ENCODE results near the gene RBM33. TPM values are rescaled to one million over a fixed set of nuclear protein-coding genes. Genes with fewer than 3 reads are reported as not detected.

Gene RBM33
- total RNA-seq, 4 donors from 2014 or later = 62.8 to 129 (median 92.8) TPM

DNA sequence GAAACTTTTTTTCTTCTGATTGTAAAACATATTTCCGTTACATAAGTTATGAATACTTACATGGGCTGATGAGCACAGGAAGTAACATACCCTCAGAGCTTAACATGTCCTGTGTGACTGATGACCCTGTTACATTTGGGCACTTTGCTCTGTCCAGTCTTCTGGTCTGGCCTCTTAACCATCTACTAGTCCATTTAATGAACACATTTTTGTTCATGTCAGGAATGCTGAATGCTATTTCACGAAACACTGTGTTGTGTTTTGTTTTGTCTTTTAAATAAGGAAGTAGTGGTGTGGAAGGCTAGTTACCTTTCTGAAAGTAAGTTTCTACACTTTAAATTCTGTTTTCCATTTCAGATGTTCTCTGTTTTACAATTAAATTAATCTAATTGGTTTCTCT lies 77.7 kb downstream of the RBM33 start:
- TF ChIP-seq EP300 (IDR thresholded peaks at IDR 0.05; ENCODE audit: low read depth) (no peak), POLR2A (IDR thresholded peaks at IDR 0.05) (no peak), POLR2AphosphoS5 (IDR thresholded peaks at IDR 0.05) (no peak)
- TF ChIP-seq, protein P1, sequence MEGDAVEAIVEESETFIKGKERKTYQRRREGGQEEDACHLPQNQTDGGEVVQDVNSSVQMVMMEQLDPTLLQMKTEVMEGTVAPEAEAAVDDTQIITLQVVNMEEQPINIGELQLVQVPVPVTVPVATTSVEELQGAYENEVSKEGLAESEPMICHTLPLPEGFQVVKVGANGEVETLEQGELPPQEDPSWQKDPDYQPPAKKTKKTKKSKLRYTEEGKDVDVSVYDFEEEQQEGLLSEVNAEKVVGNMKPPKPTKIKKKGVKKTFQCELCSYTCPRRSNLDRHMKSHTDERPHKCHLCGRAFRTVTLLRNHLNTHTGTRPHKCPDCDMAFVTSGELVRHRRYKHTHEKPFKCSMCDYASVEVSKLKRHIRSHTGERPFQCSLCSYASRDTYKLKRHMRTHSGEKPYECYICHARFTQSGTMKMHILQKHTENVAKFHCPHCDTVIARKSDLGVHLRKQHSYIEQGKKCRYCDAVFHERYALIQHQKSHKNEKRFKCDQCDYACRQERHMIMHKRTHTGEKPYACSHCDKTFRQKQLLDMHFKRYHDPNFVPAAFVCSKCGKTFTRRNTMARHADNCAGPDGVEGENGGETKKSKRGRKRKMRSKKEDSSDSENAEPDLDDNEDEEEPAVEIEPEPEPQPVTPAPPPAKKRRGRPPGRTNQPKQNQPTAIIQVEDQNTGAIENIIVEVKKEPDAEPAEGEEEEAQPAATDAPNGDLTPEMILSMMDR (IDR thresholded peaks at IDR 0.05) = no peak
- 71 to 80% methylated on average over 2 of the region's 2 CpGs for whole genome bisulfite sequencing, 2 donors (ENCODE audit: low coverage in 1 of 2)
- H3K9me3 ChIP-seq = no peaks in the 10 kb centered on the region
- H3K4me3 ChIP-seq = no peak overlapping the region
- DNase-seq = no peak
- peaks cover 0 to 2% (median 0%) of the 10 kb centered on the region in 4 donors for H3K4me1 ChIP-seq
- peaks cover 0 to 1% (median 0%) of the 10 kb centered on the region in 4 donors for H3K36me3 ChIP-seq
- no peak overlapping the region for H3K27ac ChIP-seq
- intact Hi-C loops (cut with DNase I; ENCODE audit: low total_unique reads) = no loop called here
- no peaks in the 10 kb centered on the region for H3K27me3 ChIP-seq
- in situ Hi-C loops (cut with MboI; ENCODE audit: low pct_ligation_motif_present in 1 of 4, low pct_unique_long_range_greater_than_20kb in 1 of 4, low sequenced_read_pairs in 3 of 4) = loop anchor here in 1 of 4 donors (10.0 kb wide), 1 partner anchor 117 kb away; no protein-coding TSS in a partner anchor

DNA sequence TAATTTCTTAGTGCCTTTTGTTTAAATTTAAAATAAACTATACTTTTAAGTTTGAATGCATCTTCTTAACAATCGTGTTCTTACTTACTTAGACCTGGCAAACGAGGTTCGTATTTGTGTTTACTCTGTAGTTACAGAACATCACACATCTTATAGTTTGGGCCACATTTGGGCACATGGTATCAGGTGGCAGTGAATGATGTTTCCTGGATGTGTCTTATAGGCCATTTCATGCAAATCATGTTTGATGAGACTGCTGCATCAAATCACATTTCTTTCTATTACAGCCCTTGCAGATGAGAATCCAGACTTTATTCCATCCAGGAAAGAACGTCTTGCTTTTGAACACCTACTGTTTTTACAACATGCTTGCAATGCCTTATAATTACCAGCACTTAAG lies 78.5 kb downstream of the RBM33 start:
- intact Hi-C loops (cut with DNase I; ENCODE audit: low total_unique reads) (no loop called here), in situ Hi-C loops (cut with MboI; ENCODE audit: low pct_ligation_motif_present in 1 of 4, low pct_unique_long_range_greater_than_20kb in 1 of 4, low sequenced_read_pairs in 3 of 4) (loop anchor here in 1 of 4 donors (10.0 kb wide), 1 partner anchor 118 kb away; no protein-coding TSS in a partner anchor)
- Histone ChIP-seq H3K4me1 (peaks cover 0 to 2% (median 0%) of the 10 kb centered on the region in 4 donors), H3K9me3 (no peaks in the 10 kb centered on the region), H3K4me3 (no peak overlapping the region), H3K27me3 (no peaks in the 10 kb centered on the region), H3K36me3 (peaks cover 0 to 5% (median 0%) of the 10 kb centered on the region in 4 donors), H3K27ac (no peak overlapping the region)
- 64 to 81% methylated on average over 3 to 4 of the region's 4 CpGs for WGBS, 2 donors (ENCODE audit: low coverage in 1 of 2)
- no peak for DNase-seq
- TF ChIP-seq POLR2A (IDR thresholded peaks at IDR 0.05) = no peak
- no peak for TF ChIP-seq EP300 (IDR thresholded peaks at IDR 0.05; ENCODE audit: low read depth)
- no peak for TF ChIP-seq POLR2AphosphoS5 (IDR thresholded peaks at IDR 0.05)
- TF ChIP-seq, protein P1 (IDR thresholded peaks at IDR 0.05) = no peak

DNA sequence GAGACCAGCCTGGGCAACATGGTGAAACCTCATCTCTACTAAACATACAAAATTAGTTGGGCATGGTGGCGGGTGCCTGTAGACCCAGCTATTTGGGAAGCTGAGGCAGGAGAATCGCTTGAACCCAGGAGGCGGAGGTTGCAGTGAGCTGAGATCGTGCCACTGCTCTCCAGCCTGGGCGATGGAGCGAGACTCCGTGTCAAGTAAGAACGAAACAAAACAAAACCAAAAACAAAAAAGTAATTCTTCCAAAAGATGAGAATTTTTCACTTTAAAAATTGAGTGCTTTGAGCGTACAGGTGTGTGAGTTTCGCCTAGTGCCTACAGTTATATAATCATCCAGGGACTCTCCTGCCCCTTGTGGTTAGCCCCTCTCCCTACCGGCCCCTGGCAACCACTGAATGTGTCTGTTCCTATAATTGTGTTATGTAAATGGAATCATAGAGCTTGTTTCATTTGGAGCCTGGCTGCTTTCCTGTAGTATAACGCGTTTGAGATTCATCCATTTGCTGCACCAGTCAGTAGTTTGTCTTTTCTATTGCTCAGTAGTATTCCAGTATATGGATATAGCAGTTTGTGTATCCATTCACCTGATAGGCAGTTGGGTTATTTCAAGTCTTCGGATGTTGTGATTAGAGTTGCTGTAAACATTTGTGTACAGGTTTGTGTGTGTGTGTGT lies 80.0 kb downstream of the RBM33 start:
- Histone ChIP-seq H3K4me3 (no peak overlapping the region), H3K9me3 (no peaks in the 10 kb centered on the region), H3K27ac (no peak overlapping the region), H3K4me1 (peaks cover 0 to 6% (median 6%) of the 10 kb centered on the region in 4 donors), H3K36me3 (peaks cover 0 to 5% (median 0%) of the 10 kb centered on the region in 4 donors), H3K27me3 (no peaks in the 10 kb centered on the region)
- WGBS, 2 donors (ENCODE audit: low coverage in 1 of 2) = 85 to 87% methylated on average over 11 to 14 of the region's 14 CpGs
- no peak for DNase-seq
- in situ Hi-C loops (cut with MboI; ENCODE audit: low pct_ligation_motif_present in 1 of 4, low pct_unique_long_range_greater_than_20kb in 1 of 4, low sequenced_read_pairs in 3 of 4) (loop anchor here in 1 of 4 donors (10.0 kb wide), 1 partner anchor 120 kb away; no protein-coding TSS in a partner anchor), intact Hi-C loops (cut with DNase I; ENCODE audit: low total_unique reads) (no loop called here)
- no peak for TF ChIP-seq POLR2AphosphoS5 (IDR thresholded peaks at IDR 0.05)
- no peak for TF ChIP-seq EP300 (IDR thresholded peaks at IDR 0.05; ENCODE audit: low read depth)
- TF ChIP-seq, protein P1 (IDR thresholded peaks at IDR 0.05) = no peak

DNA sequence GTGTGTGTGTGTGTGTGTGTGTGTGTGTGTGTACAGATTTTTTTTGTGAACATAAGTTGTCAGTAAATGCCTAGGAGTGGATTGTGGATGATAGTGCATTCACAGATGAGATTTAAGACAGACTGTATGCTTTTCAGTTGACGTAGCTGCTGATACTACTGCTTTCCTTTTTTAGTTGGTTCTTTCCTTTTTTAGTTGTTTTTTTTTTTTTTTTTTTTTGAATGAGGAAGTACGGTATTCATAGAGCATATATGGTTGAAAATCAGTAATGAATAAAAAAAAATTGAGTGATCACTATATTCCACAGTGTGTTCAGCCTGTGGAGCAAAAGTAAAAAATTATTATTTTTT lies 80.5 kb downstream of the RBM33 start:
- Histone ChIP-seq H3K27me3 (no peaks in the 10 kb centered on the region), H3K27ac (no peak overlapping the region), H3K9me3 (no peaks in the 10 kb centered on the region), H3K4me1 (peaks cover 0 to 11% (median 7%) of the 10 kb centered on the region in 4 donors), H3K4me3 (no peak overlapping the region), H3K36me3 (peaks cover 0 to 5% (median 0%) of the 10 kb centered on the region in 4 donors)
- in situ Hi-C loops (cut with MboI; ENCODE audit: low pct_ligation_motif_present in 1 of 4, low pct_unique_long_range_greater_than_20kb in 1 of 4, low sequenced_read_pairs in 3 of 4) (loop anchor here in 1 of 4 donors (10.0 kb wide), 1 partner anchor 120 kb away; no protein-coding TSS in a partner anchor), intact Hi-C loops (cut with DNase I; ENCODE audit: low total_unique reads) (no loop called here)
- no peak for DNase-seq
- TF ChIP-seq POLR2A (IDR thresholded peaks at IDR 0.05) (no peak), POLR2AphosphoS5 (IDR thresholded peaks at IDR 0.05) (no peak), EP300 (IDR thresholded peaks at IDR 0.05; ENCODE audit: low read depth) (no peak)
- TF ChIP-seq, protein P1 (IDR thresholded peaks at IDR 0.05) = no peak
- 68 to 83% methylated on average over 2 of the region's 2 CpGs for WGBS, 2 donors (ENCODE audit: low coverage in 1 of 2)
